ENCODE measurements around the gene TFF3.

- no peak for TF ChIP-seq CTCF (conservative IDR thresholded peaks at IDR 0.05; ENCODE audit: low read length)
- TF ChIP-seq EZH2phosphoT487 (IDR thresholded peaks at IDR 0.05; ENCODE audit: borderline replicate concordance): no peak
These were observed 6.6 kb upstream of the TFF3 start for GRCh38 chr21:42321845-42322244.
